Mononuclear cell (primary cell): Measurements from ENCODE around the gene MFAP3L. TPM values are rescaled to one million over a fixed set of nuclear protein-coding genes. Genes with fewer than 3 reads are reported as not detected.

Experiments used
- H3K27me3 ChIP-seq: 2 replicates; pipeline ENCODE4 v1.6.0; 2011; ENCODE audit warnings: low read length, control low read depth; ENCODE audit not compliant: insufficient read depth
- H3K4me1 ChIP-seq: 2 replicates; pipeline ENCODE4 v1.5.1; 2011; ENCODE audit warnings: mild to moderate bottlenecking, low read length, control low read depth; ENCODE audit not compliant: insufficient read depth
- H3K4me3 ChIP-seq: 2 replicates; pipeline ENCODE4 v1.5.1; 2011; ENCODE audit warnings: mild to moderate bottlenecking, low read length, moderate library complexity
- H3K9me3 ChIP-seq: 2 replicates; pipeline ENCODE4 v1.5.1; 2011; ENCODE audit warnings: low read depth, mild to moderate bottlenecking, control low read depth, low read length
- total RNA-seq: library from RNA; depleted of rRNA; stranded (reverse); fragments of >200 nt; gene quantifications from one replicate; pipeline ENCODE4 v1.2.3, GENCODE V29; 2012

MFAP3L gene
- total RNA-seq, 1 donor = 23.0 TPM

GRCh38 chr4:170007113-170007512 lies 19.1 kb downstream of the MFAP3L start:
- H3K27me3 ChIP-seq = peaks cover 17% of the 10 kb centered on the region
- peaks cover 24% of the 10 kb centered on the region for H3K4me1 ChIP-seq
- no peak overlapping the region for H3K4me3 ChIP-seq
- no peaks in the 10 kb centered on the region for H3K9me3 ChIP-seq

GRCh38 chr4:170005472-170005871 lies 20.7 kb downstream of the MFAP3L start:
- Histone ChIP-seq H3K9me3 (no peaks in the 10 kb centered on the region), H3K4me3 (no peak overlapping the region), H3K27me3 (peaks cover 13% of the 10 kb centered on the region), H3K4me1 (peaks cover 22% of the 10 kb centered on the region)

- H3K9me3 ChIP-seq = no peaks in the 10 kb centered on the region
- H3K4me3 ChIP-seq = no peak overlapping the region
- peaks cover 11% of the 10 kb centered on the region for H3K27me3 ChIP-seq
- peaks cover 22% of the 10 kb centered on the region for H3K4me1 ChIP-seq
Observed at GRCh38 chr4:170004651-170005295, 21.4 kb downstream of the MFAP3L start.

- Histone ChIP-seq H3K9me3 (no peaks in the 10 kb centered on the region), H3K4me1 (peaks cover 19% of the 10 kb centered on the region), H3K4me3 (no peak overlapping the region), H3K27me3 (peaks cover 9% of the 10 kb centered on the region)
Observed at GRCh38 chr4:170003071-170004070, 22.8 kb downstream of the MFAP3L start.

DNA sequence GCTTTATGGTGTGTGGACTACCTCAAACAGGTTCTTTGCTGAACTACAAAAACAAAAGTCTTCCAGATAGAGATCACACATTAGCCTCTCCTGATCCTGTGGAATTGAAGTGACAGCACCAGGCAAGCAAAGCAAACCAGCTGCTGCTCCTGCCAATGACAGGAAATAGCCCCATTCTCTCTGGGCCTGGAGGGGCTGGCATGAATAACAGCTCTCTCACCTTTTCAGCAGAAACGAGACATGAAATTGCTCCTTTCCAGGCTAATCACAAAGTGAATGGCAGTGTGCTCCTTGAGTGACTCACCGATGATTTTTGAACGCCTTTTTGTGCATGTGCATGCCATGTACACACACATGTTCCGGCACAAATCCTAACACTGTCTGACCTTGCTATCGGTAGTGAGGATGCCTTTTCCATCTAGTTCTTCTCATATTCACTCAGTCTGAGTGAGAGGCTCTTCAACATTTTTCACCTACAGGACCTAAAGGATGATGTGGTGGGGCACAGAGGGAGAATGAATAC lies 24.4 kb downstream of the MFAP3L start:
- peaks cover 4% of the 10 kb centered on the region for H3K4me1 ChIP-seq
- peaks cover 7% of the 10 kb centered on the region for H3K27me3 ChIP-seq
- no peak overlapping the region for H3K4me3 ChIP-seq

GRCh38 chr4:170001011-170001744 lies 25.0 kb downstream of the MFAP3L start:
- H3K9me3 ChIP-seq = no peaks in the 10 kb centered on the region
- no peaks in the 10 kb centered on the region for H3K4me1 ChIP-seq
- peaks cover 4% of the 10 kb centered on the region for H3K27me3 ChIP-seq
- no peak overlapping the region for H3K4me3 ChIP-seq

More for the DNA sequence above, 24.4 kb downstream of the MFAP3L start:
- no peaks in the 10 kb centered on the region for H3K9me3 ChIP-seq

GRCh38 chr4:169999923-170000322 lies 26.3 kb downstream of the MFAP3L start:
- H3K4me3 ChIP-seq = no peak overlapping the region
- no peaks in the 10 kb centered on the region for H3K27me3 ChIP-seq
- H3K9me3 ChIP-seq = no peaks in the 10 kb centered on the region
- no peaks in the 10 kb centered on the region for H3K4me1 ChIP-seq

DNA sequence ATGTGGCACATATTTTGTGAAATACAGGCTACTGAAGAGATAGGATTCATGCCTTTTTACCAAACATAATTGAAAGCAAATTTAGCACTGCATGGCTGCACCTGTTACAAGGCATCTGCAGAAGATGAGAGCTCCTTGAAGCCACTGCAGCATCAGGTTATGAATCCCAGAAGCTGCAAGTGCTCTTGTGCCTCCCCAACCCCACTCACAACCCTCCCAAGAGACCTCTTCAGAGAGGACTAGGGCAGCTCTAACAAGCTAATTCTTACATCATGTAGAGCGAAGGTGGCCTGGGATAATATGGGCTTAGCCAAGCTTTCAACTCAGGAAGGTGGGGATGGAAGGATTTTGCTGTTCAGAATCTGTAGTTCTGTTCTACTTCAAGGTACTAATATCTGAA lies 27.2 kb downstream of the MFAP3L start:
- no peak overlapping the region for H3K4me3 ChIP-seq
- H3K9me3 ChIP-seq = no peaks in the 10 kb centered on the region
- H3K4me1 ChIP-seq = no peaks in the 10 kb centered on the region
- H3K27me3 ChIP-seq = no peaks in the 10 kb centered on the region

DNA sequence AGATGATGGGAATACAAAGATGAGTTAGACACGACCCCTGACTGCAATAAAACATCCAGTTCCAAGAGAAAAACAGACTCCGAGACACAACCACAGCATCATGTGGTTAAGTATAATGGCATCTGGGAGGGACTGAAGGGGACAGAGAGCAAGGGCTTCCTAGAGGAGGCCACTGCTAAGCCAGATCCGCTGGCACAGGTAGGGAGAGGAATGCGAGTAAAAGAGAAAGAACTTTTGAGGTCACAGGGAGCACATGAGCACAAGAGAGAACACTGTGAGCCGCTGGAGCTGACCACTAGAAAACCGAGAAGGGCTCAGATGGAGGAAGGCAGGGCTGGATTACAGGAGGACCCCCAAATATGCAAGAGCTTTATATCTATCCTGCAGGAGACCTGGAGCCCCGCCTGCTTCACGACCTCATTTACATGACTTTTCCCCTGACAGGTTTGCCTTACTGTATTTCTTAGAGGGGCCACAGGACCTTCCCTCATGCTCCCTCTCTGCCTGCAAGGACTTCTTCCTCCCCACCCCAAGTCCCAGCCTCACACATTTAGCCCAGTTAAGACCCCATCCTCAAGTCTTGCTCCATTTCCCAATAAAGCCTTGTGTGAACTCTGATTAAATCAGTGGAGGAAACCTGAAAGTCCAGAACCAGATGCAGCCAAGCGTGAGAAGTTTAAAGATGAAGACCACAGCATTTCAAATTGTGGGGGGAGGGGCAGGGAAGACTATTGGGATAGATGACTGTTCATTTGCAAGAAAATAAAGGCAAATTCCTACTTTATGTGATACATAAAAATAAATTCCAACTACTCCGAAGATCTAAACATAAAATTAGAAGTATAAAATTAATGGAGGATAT lies 29.6 kb downstream of the MFAP3L start:
- no peaks in the 10 kb centered on the region for H3K27me3 ChIP-seq
- H3K4me3 ChIP-seq = no peak overlapping the region
- H3K9me3 ChIP-seq = no peaks in the 10 kb centered on the region
- no peaks in the 10 kb centered on the region for H3K4me1 ChIP-seq

DNA sequence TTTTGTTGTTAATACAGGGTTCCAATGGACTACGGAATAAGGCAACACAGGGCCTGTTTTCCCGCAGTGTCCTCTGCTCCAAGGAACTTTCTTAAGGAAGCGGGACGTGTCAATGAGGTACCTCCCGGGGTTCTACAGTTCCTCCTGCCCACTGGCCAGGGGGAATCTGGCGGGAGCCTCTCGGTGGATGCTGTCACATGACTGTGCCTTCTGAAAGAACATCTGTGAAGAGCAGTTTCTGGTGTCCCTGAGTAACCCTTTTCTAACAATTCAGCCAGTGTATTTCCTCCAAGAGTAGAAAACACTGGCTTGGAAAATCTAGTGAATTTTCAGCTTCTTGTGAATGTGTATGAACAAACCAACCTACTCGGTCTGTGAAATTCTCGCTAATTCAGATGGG lies 32.7 kb downstream of the MFAP3L start:
- no peaks in the 10 kb centered on the region for H3K4me1 ChIP-seq
- no peak overlapping the region for H3K4me3 ChIP-seq
- no peaks in the 10 kb centered on the region for H3K9me3 ChIP-seq
- no peaks in the 10 kb centered on the region for H3K27me3 ChIP-seq

- Histone ChIP-seq H3K4me1 (no peaks in the 10 kb centered on the region), H3K9me3 (no peaks in the 10 kb centered on the region), H3K4me3 (no peak overlapping the region), H3K27me3 (no peaks in the 10 kb centered on the region)
Observed at GRCh38 chr4:169988252-169988651, 37.9 kb downstream of the MFAP3L start.

- H3K9me3 ChIP-seq = no peaks in the 10 kb centered on the region
Observed at GRCh38 chr4:169987327-169988228, 38.6 kb downstream of the MFAP3L start.

GRCh38 chr4:169986369-169986768 lies 39.8 kb downstream of the MFAP3L start:
- H3K27me3 ChIP-seq = no peaks in the 10 kb centered on the region
- H3K4me3 ChIP-seq = no peak overlapping the region
- no peaks in the 10 kb centered on the region for H3K9me3 ChIP-seq
- no peaks in the 10 kb centered on the region for H3K4me1 ChIP-seq

More at GRCh38 chr4:169987327-169988228, 38.6 kb downstream of the MFAP3L start:
- no peak overlapping the region for H3K4me3 ChIP-seq
- H3K4me1 ChIP-seq = no peaks in the 10 kb centered on the region
- H3K27me3 ChIP-seq = no peaks in the 10 kb centered on the region
